ENCODE data around the gene C1QC. TPM values are rescaled to one million over a fixed set of nuclear protein-coding genes. Genes with fewer than 3 reads are reported as not detected.

C1QC gene
- total and polyA plus RNA-seq, 11 donors = 13.9 to 674 (median 50.0) TPM

- intact Hi-C loops (cut with DNase I) = no loop called here
- ATAC-seq (no peak), DNase-seq (no peak)
- no peaks in the 10 kb centered on the region for H3K36me3 ChIP-seq
- no peak for TF ChIP-seq POLR2A (IDR thresholded peaks at IDR 0.05)
- no peak for TF ChIP-seq CTCF (IDR thresholded peaks at IDR 0.05)
- peaks cover 0 to 69% (median 22%) of the 10 kb centered on the region in 9 donors for H3K27me3 ChIP-seq
- H3K27ac ChIP-seq = no peak overlapping the region
- no peak overlapping the region for H3K4me3 ChIP-seq
- 75 to 96% (median 80%) methylated on average over 7 to 8 of the region's 8 CpGs for WGBS, 4 donors
- H3K4me1 ChIP-seq = no peaks in the 10 kb centered on the region
- H3K9me3 ChIP-seq = no peaks in the 10 kb centered on the region
Measured at GRCh38 chr1:22597996-22598395, 45.4 kb upstream of the C1QC start.

GRCh38 chr1:22598736-22599135 is 44.7 kb upstream of the C1QC start:
- Histone ChIP-seq H3K27me3 (peaks cover 0 to 69% (median 15%) of the 10 kb centered on the region in 9 donors), H3K36me3 (no peaks in the 10 kb centered on the region), H3K9me3 (no peaks in the 10 kb centered on the region), H3K4me1 (no peaks in the 10 kb centered on the region), H3K4me3 (no peak overlapping the region), H3K27ac (no peak overlapping the region)
- intact Hi-C loops (cut with DNase I) = no loop called here
- ATAC-seq (no peak), DNase-seq (no peak)
- 74 to 84% (median 76%) methylated on average over 22 to 24 of the region's 24 CpGs for WGBS, 4 donors
- TF ChIP-seq POLR2A (IDR thresholded peaks at IDR 0.05) = no peak

GRCh38 chr1:22600071-22600816 is 43.2 kb upstream of the C1QC start:
- H3K4me3 ChIP-seq = no peak overlapping the region
- DNase-seq = no peak
- no peaks in the 10 kb centered on the region for H3K36me3 ChIP-seq
- intact Hi-C loops (cut with DNase I) = no loop called here
- no peak overlapping the region for H3K27ac ChIP-seq
- TF ChIP-seq CTCF (IDR thresholded peaks at IDR 0.05) = no peak
- TF ChIP-seq POLR2A (IDR thresholded peaks at IDR 0.05) = no peak
- no peaks in the 10 kb centered on the region for H3K4me1 ChIP-seq
- H3K9me3 ChIP-seq = no peaks in the 10 kb centered on the region
- WGBS, 4 donors = 56 to 64% (median 61%) methylated on average over 21 to 22 of the region's 22 CpGs
- peak in 1 of 4 donors; percentile 16 for ATAC-seq
- peaks cover 0 to 71% (median 15%) of the 10 kb centered on the region in 9 donors for H3K27me3 ChIP-seq

- TF ChIP-seq CTCF (IDR thresholded peaks at IDR 0.05) = no peak
- no peak for TF ChIP-seq POLR2A (IDR thresholded peaks at IDR 0.05)
- DNase-seq = no peak
- no peaks in the 10 kb centered on the region for H3K36me3 ChIP-seq
- H3K4me1 ChIP-seq = no peaks in the 10 kb centered on the region
- WGBS, 4 donors = 85 to 91% (median 86%) methylated on average over 20 to 39 of the region's 39 CpGs
- H3K4me3 ChIP-seq = no peak overlapping the region
- intact Hi-C loops (cut with DNase I) = no loop called here
- H3K9me3 ChIP-seq = no peaks in the 10 kb centered on the region
- peaks cover 0 to 68% (median 15%) of the 10 kb centered on the region in 9 donors for H3K27me3 ChIP-seq
- peak in 1 of 4 donors; percentile 8 for ATAC-seq
- H3K27ac ChIP-seq = no peak overlapping the region
Measured at GRCh38 chr1:22600817-22601605, 42.4 kb upstream of the C1QC start.
